CD14-positive monocyte (primary cell): ENCODE measurements around the gene ATXN3. TPM values are rescaled to one million over a fixed set of nuclear protein-coding genes. Genes with fewer than 3 reads are reported as not detected.

Experiments used
- DNase-seq, 3 donors: peaks; one replicate each; pipeline ENCODE4 v3.0.0-alpha.2; 2011 to 2022
- H2AFZ ChIP-seq: 2 replicates; pipeline ENCODE4 v1.6.0; 2012; ENCODE audit warnings: mild to moderate bottlenecking, low read depth, low read length, inconsistent platforms; ENCODE audit not compliant: insufficient read depth, poor library complexity, severe bottlenecking
- H3K27ac ChIP-seq, 2 donors: 1 replicate in 1 of 2; 2 replicates in 1 of 2; pipeline ENCODE4 v1.5.1; 2012 to 2013; ENCODE audit warnings: low read length in 2 of 2, control low read depth in 1 of 2, inconsistent platforms in 1 of 2, low read depth in 1 of 2, mild to moderate bottlenecking in 1 of 2
- H3K27me3 ChIP-seq, 2 donors: one replicate each; pipeline versions ENCODE4 v1.6.0 to v1.6.1; 2011 to 2013; ENCODE audit warnings: low read length in 2 of 2; ENCODE audit not compliant: control insufficient read depth in 2 of 2, insufficient read depth in 2 of 2
- H3K36me3 ChIP-seq, 2 donors: replicated peaks in 1 of 2; 1 replicate in 1 of 2; 2 replicates in 1 of 2; pipeline versions ENCODE4 v1.5.1 to v1.6.1; 2012 to 2013; ENCODE audit warnings: low read length in 2 of 2, control low read depth in 1 of 2, inconsistent platforms in 1 of 2, mild to moderate bottlenecking in 1 of 2; ENCODE audit not compliant: insufficient read depth in 2 of 2, control insufficient read depth in 1 of 2
- H3K4me1 ChIP-seq, 2 donors: 1 replicate in 1 of 2; 2 replicates in 1 of 2; pipeline versions ENCODE4 v1.5.1 to v1.6.1; 2012 to 2013; ENCODE audit warnings: low read length in 2 of 2, control low read depth in 1 of 2, inconsistent platforms in 1 of 2, mild to moderate bottlenecking in 1 of 2, moderate library complexity in 1 of 2; ENCODE audit not compliant: insufficient read depth in 2 of 2, control insufficient read depth in 1 of 2
- H3K4me2 ChIP-seq: replicated peaks from 2 replicates; pipeline ENCODE3; 2012; ENCODE audit warnings: low read length, moderate library complexity, mild to moderate bottlenecking; ENCODE audit not compliant: poor library complexity, severe bottlenecking; ENCODE audit errors: extremely low read depth
- H3K4me3 ChIP-seq, 3 experiments: fragments of 200-600 bp in 1 of 3; sonication (generic) in 1 of 3; replicated peaks in 1 of 3; 1 replicate in 2 of 3; 2 replicates in 1 of 3; pipeline ENCODE4 v1.5.1; 2011 to 2013; ENCODE audit warnings: low read length in 3 of 3, mild to moderate bottlenecking in 3 of 3, control low read depth in 2 of 3, low read depth in 2 of 3, inconsistent platforms in 1 of 3, moderate library complexity in 1 of 3
- H3K79me2 ChIP-seq: 2 replicates; pipeline ENCODE4 v1.6.0; 2012; ENCODE audit warnings: mild to moderate bottlenecking, control low read depth, inconsistent platforms, low read length, moderate library complexity; ENCODE audit not compliant: insufficient read depth
- H3K9ac ChIP-seq: 2 replicates; pipeline ENCODE4 v1.6.0; 2017; ENCODE audit warnings: low read length, mild to moderate bottlenecking; ENCODE audit not compliant: insufficient read depth, poor library complexity, severe bottlenecking
- H3K9me3 ChIP-seq, 2 donors: replicated peaks in 1 of 2; 1 replicate in 1 of 2; 2 replicates in 1 of 2; pipeline versions ENCODE4 v1.5.1 to v1.6.1; 2012 to 2013; ENCODE audit warnings: low read length in 2 of 2, control low read depth in 1 of 2; ENCODE audit not compliant: control insufficient read depth in 1 of 2, insufficient read depth in 1 of 2
- H4K20me1 ChIP-seq: 2 replicates; pipeline ENCODE4 v1.6.0; 2012; ENCODE audit warnings: mild to moderate bottlenecking, low read length, control low read depth, moderate library complexity; ENCODE audit not compliant: insufficient read depth
- H3K27ac Mint-ChIP-seq, 7 donors: one replicate each; pipeline ENCODE4 v1.8.0; 2020; ENCODE audit warnings: mild to moderate bottlenecking in 7 of 7, mixed read lengths in 7 of 7, moderate library complexity in 6 of 7, inconsistent platforms in 2 of 7
- H3K27me3 Mint-ChIP-seq, 3 donors: one replicate each; pipeline ENCODE4 v1.8.0; 2021 to 2022; ENCODE audit warnings: low read depth in 3 of 3, mild to moderate bottlenecking in 3 of 3, mixed read lengths in 3 of 3, moderate library complexity in 3 of 3, inconsistent platforms in 1 of 3
- H3K36me3 Mint-ChIP-seq, 2 donors: one replicate each; pipeline ENCODE4 v1.8.0; 2020; ENCODE audit warnings: mixed read lengths in 2 of 2, inconsistent platforms in 1 of 2, mild to moderate bottlenecking in 1 of 2
- H3K4me1 Mint-ChIP-seq: one replicate; pipeline ENCODE4 v1.8.0; 2020; ENCODE audit warnings: mild to moderate bottlenecking, mixed read lengths
- H3K4me3 Mint-ChIP-seq, 2 donors: one replicate each; pipeline ENCODE4 v1.8.0; 2020; ENCODE audit warnings: mild to moderate bottlenecking in 2 of 2, mixed read lengths in 2 of 2, moderate library complexity in 1 of 2
- H3K9me3 Mint-ChIP-seq, 7 donors: one replicate each; pipeline ENCODE4 v1.8.0; 2020 to 2022; ENCODE audit warnings: mixed read lengths in 7 of 7, mild to moderate bottlenecking in 6 of 7, moderate library complexity in 6 of 7, inconsistent platforms in 2 of 7
- CTCF ChIP-seq: fragments of 200-600 bp; IDR thresholded peaks from one replicate; pipeline ENCODE4 v1.8.0; 2022; ENCODE audit warnings: antibody characterized with exemption, mild to moderate bottlenecking
- WGBS: methylation state at CpG from one replicate; pipeline ENCODE4 v1.1.5; 2013; ENCODE audit warnings: missing lambda C conversion rate; ENCODE audit not compliant: insufficient coverage; 5-methylcytosine and 5-hydroxymethylcytosine counted together
- intact Hi-C, 2 donors: fragments of 100-400 bp; cut with micrococcal nuclease; formaldehyde crosslinking; loops; one replicate each; pipeline versions ENCODE4 v1.15.0 to v1.15.1; 2023
- polyA plus RNA-seq, 3 donors: library from polyadenylated mRNA; depleted of rRNA in 1 of 3; unstranded in 2 of 3; stranded (reverse) in 1 of 3; fragments of 300-500 nt in 2 of 3; fragments of >200 nt in 1 of 3; fragmentation: Illumina TruSeq in 2 of 3; gene quantifications; 1 replicate in 2 of 3; 2 replicates in 1 of 3; pipeline ENCODE4 v1.2.3, GENCODE V29; 2012 to 2021

The ATXN3 gene
- polyA plus RNA-seq, 3 donors: 17.7 to 24.0 (median 18.5) TPM

- Histone ChIP-seq H3K27me3 (no peaks in the 10 kb centered on the region), H2AFZ (peak overlapping the region; percentile 94), H3K4me3 (no peak overlapping the region), H3K4me2 (peak overlapping the region; percentile 93), H4K20me1 (no peaks in the 10 kb centered on the region), H3K79me2 (peaks cover 41% of the 10 kb centered on the region), H3K9me3 (peaks cover 6 to 11% of the 10 kb centered on the region in 2 donors), H3K4me1 (peaks cover 24 to 34% of the 10 kb centered on the region in 2 donors), H3K9ac (no peak overlapping the region), H3K36me3 (peaks cover 0 to 11% of the 10 kb centered on the region in 2 donors), H3K27ac (no peak overlapping the region)
- Mint-ChIP-seq H3K27ac (peak overlapping the region in 1 of 7 donors; percentile 36), H3K27me3 (no peaks in the 10 kb centered on the region), H3K4me1 (peaks cover 34% of the 10 kb centered on the region), H3K36me3 (peaks cover 0 to 4% of the 10 kb centered on the region in 2 donors), H3K4me3 (no peak overlapping the region), H3K9me3 (peaks cover 0 to 3% (median 0%) of the 10 kb centered on the region in 7 donors)
- intact Hi-C loops: loop anchor here (2.0 to 5.0 kb wide), 2 partner anchors 66 kb away; partner anchors contain the start of gene ATXN3 (in 2 of the 2)
- WGBS: 100% methylated on average over 4 of the region's 10 CpGs
- no peak for TF ChIP-seq CTCF
- DNase-seq: no peak
Observed at GRCh38 chr14:92041203-92041602, 65.2 kb downstream of the ATXN3 start.

GRCh38 chr14:92040431-92041051, 65.8 kb downstream of the ATXN3 start:
- WGBS: 2% methylated on average over 6 of the region's 13 CpGs
- Mint-ChIP-seq H3K36me3 (peaks cover 0 to 4% of the 10 kb centered on the region in 2 donors), H3K4me1 (peaks cover 34% of the 10 kb centered on the region), H3K27ac (peak overlapping the region; percentile 92 to 99 (median 99)), H3K9me3 (peaks cover 0 to 3% (median 0%) of the 10 kb centered on the region in 7 donors), H3K4me3 (peak overlapping the region; percentile 95 to 96), H3K27me3 (no peaks in the 10 kb centered on the region)
- Histone ChIP-seq H3K36me3 (peaks cover 0 to 11% of the 10 kb centered on the region in 2 donors), H3K4me1 (peaks cover 24 to 34% of the 10 kb centered on the region in 2 donors), H3K9ac (peak overlapping the region; percentile 98), H3K79me2 (peaks cover 48% of the 10 kb centered on the region), H3K27ac (peak overlapping the region; percentile 97 to 99), H2AFZ (peak overlapping the region; percentile 94), H4K20me1 (peaks cover 3% of the 10 kb centered on the region), H3K9me3 (peaks cover 0 to 4% of the 10 kb centered on the region in 2 donors), H3K4me2 (peak overlapping the region; percentile 93), H3K27me3 (no peaks in the 10 kb centered on the region), H3K4me3 (peak overlapping the region; percentile 86 to 97 (median 87))
- intact Hi-C loops: loop anchor here (2.0 to 5.0 kb wide), 2 partner anchors 66 to 67 kb away; partner anchors contain the start of gene ATXN3 (in 2 of the 2)
- TF ChIP-seq CTCF: no peak
- DNase-seq: peak; percentile 9 to 49 (median 43)
